PFSK-1 (cell line): ENCODE data around the gene ACER3.

Experiments
- FOXP2 ChIP-seq: optimal IDR thresholded peaks from 2 replicates; pipeline ENCODE3; 2011; ENCODE audit warnings: borderline replicate concordance, control low read depth, inconsistent platforms; ENCODE audit not compliant: insufficient read depth; ENCODE audit errors: extremely low read length, extremely low read depth
- POLR2AphosphoS5 ChIP-seq: IDR thresholded peaks from 2 replicates; pipeline ENCODE4 v1.6.1; 2012; ENCODE audit warnings: low read depth, mild to moderate bottlenecking, control low read depth, low read length, moderate library complexity
- SIN3A ChIP-seq: IDR thresholded peaks from 2 replicates; pipeline ENCODE4 v1.6.1; 2012; ENCODE audit warnings: mild to moderate bottlenecking, low read length, moderate library complexity, borderline replicate concordance; ENCODE audit not compliant: insufficient read depth
- TAF1 ChIP-seq: IDR thresholded peaks from 2 replicates; pipeline ENCODE4 v1.6.1; 2012; ENCODE audit warnings: low read length, control low read depth, borderline replicate concordance; ENCODE audit not compliant: insufficient read depth
- TF ChIP-seq, protein P1 (sequence below), 2 experiments: IDR thresholded peaks; 2 replicates each; pipeline versions ENCODE4 v1.6.1 to v1.8.0; 2011 to 2012; ENCODE audit warnings: low read depth in 2 of 2, low read length in 2 of 2, control low read depth in 1 of 2, inconsistent platforms in 1 of 2, mild to moderate bottlenecking in 1 of 2, moderate library complexity in 1 of 2; ENCODE audit not compliant: insufficient read depth in 1 of 2

Gene ACER3

DNA sequence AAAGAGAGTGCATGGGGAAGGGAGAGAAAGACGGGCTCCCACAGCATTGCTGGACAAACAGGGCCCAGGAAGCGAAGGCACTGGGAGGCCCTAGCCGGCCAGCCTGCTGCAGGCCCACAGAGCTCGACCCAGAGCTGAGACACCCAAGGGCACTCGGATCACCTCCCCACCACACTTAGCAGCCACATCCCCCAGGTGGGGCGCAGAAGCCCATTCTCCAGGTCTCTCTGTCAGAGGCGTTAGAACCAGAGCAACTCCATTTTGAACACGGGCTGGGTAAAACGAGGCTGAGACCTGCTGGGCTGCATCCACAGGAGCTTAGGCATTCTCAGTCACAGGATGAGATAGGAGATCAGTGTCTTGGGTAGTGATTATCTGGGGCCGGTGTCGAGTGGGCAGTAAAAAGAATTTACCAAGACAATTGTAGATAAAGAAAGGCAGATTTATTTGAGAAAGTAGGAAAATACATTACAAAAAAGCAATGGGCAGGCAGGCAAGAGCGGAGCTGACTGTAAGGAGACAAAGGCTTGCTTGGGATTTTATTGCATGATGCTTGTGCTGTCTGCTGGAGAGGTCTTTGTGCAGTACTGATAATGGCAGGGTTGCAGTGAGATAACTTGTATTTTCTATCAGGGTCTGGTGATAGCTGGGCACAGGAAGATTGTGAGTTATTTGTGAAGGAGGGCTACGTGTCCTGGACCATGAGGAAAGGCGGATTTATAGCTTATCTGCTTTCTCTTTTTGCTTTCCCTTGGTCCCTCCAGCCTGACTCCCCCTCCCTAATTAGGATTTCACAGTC, 192.7 kb downstream of the ACER3 start:
- TF ChIP-seq TAF1 (no peak), SIN3A (no peak), POLR2AphosphoS5 (no peak), FOXP2 (no peak)
- TF ChIP-seq, protein P1, sequence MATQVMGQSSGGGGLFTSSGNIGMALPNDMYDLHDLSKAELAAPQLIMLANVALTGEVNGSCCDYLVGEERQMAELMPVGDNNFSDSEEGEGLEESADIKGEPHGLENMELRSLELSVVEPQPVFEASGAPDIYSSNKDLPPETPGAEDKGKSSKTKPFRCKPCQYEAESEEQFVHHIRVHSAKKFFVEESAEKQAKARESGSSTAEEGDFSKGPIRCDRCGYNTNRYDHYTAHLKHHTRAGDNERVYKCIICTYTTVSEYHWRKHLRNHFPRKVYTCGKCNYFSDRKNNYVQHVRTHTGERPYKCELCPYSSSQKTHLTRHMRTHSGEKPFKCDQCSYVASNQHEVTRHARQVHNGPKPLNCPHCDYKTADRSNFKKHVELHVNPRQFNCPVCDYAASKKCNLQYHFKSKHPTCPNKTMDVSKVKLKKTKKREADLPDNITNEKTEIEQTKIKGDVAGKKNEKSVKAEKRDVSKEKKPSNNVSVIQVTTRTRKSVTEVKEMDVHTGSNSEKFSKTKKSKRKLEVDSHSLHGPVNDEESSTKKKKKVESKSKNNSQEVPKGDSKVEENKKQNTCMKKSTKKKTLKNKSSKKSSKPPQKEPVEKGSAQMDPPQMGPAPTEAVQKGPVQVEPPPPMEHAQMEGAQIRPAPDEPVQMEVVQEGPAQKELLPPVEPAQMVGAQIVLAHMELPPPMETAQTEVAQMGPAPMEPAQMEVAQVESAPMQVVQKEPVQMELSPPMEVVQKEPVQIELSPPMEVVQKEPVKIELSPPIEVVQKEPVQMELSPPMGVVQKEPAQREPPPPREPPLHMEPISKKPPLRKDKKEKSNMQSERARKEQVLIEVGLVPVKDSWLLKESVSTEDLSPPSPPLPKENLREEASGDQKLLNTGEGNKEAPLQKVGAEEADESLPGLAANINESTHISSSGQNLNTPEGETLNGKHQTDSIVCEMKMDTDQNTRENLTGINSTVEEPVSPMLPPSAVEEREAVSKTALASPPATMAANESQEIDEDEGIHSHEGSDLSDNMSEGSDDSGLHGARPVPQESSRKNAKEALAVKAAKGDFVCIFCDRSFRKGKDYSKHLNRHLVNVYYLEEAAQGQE (IDR thresholded peaks at IDR 0.05; ENCODE audit: insufficient read depth in 1 of 2, low read depth in 2 of 2, low read length in 2 of 2) = no peak

DNA sequence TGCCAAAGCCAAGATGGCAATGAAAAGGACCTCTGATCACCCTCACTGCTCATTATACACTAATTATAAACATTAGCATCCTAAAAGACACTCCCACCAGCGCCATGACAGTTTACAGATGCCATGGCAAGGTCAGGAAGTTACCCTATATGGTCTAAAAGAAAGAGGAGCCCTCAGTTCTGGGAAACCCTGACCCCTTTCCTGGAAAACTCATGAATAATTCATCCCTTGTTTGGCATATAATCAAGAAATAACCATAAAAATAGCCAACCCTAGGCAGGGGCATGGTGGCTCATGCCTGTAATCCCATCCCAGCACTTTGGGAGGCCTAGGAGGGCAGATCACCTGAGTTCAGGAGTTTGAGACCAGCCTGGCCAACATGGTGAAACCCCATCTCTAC, 193.4 kb downstream of the ACER3 start:
- TF ChIP-seq SIN3A = no peak
- TF ChIP-seq POLR2AphosphoS5 = no peak
- TF ChIP-seq FOXP2 = no peak
- TF ChIP-seq TAF1 = no peak
- TF ChIP-seq, protein P1 (IDR thresholded peaks at IDR 0.05; ENCODE audit: insufficient read depth in 1 of 2, low read depth in 2 of 2, low read length in 2 of 2) = no peak

DNA sequence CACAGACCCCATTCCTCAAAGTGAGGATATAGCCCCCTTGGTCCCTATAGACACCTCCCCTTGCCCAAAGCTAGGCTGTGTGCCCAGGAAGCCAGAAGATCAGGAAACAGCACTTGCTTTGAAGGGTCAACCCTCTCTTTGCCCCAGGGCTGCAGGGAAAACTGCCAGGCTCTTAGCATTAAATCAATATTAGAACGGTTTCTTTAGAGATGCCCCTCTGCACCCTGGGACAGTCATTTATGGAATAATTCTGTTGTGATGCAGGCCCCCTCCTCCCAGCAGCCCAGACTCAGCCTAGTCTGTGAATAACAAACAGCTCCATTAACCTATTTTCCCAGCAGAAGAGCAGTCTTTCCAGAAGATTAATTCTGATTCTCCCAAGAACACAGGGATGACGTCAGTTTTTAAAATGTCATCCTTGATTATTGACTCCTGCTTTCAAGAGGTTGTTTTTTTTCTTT, 194.4 kb downstream of the ACER3 start:
- TF ChIP-seq SIN3A = no peak
- TF ChIP-seq POLR2AphosphoS5 = no peak
- no peak for TF ChIP-seq FOXP2
- TF ChIP-seq, protein P1 (IDR thresholded peaks at IDR 0.05; ENCODE audit: insufficient read depth in 1 of 2, low read depth in 2 of 2, low read length in 2 of 2) = no peak
- no peak for TF ChIP-seq TAF1

DNA sequence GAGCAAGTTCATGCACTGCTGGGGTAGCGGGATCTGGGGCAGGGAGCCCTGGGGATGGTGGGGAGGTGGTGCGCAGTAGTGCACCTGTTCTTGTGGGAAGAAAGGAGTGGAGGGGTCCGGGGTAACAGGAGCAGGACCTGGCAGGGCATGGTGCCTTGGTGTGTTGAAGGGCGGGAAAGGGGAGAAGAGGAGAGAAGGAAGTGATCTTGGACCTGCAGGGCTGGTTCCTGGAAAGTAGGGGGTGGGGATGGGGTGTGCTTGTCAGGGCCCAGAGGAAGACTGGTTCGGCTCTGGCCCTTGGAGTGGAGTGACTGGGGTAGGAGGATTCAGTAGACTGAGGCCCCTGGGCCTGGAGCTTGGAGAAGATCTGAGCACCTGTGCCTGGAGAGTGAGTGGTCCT, 195.2 kb downstream of the ACER3 start:
- TF ChIP-seq, protein P1 (IDR thresholded peaks at IDR 0.05; ENCODE audit: insufficient read depth in 1 of 2, low read depth in 2 of 2, low read length in 2 of 2) = no peak
- TF ChIP-seq SIN3A = no peak
- no peak for TF ChIP-seq FOXP2
- no peak for TF ChIP-seq TAF1
- TF ChIP-seq POLR2AphosphoS5 = no peak
